CD4-positive, alpha-beta T cell treated with Interleukin-12 subunit alpha and Interleukin-12 subunit beta, for 1 hour (primary cell): ENCODE results near the gene SYTL2.
"Not testable (repeated sequence)": the region's sequence is repeated elsewhere in the genome, so short reads cannot be mapped to it uniquely, and the experiment has no call there.

Experiments
- DNase-seq: peaks from one replicate; pipeline ENCODE4 v3.0.0-alpha.2; 2020

Gene SYTL2

GRCh38 chr11:85810871-85811611, at the start of gene SYTL2:
Gene SYTL2, minus strand, starts transcription at chr11:85811141. Its CDS starts 53,416 bp downstream, at chr11:85757725.
- DNase-seq, result peak; percentile 83

GRCh38 chr11:85859541-85859940, 48.6 kb upstream of the SYTL2 start:
- not testable (repeated sequence) for DNase-seq

- DNase-seq, result no peak
Measured at GRCh38 chr11:85857098-85857497, 46.2 kb upstream of the SYTL2 start.

- no peak for DNase-seq
Measured at GRCh38 chr11:85855341-85855656, 44.4 kb upstream of the SYTL2 start, which contains the start of gene CCDC83. Gene CCDC83, plus strand, starts transcription at chr11:85855383. Its CDS starts 9,741 bp downstream, at chr11:85865124.

GRCh38 chr11:85854557-85855340, 43.8 kb upstream of the SYTL2 start:
- DNase-seq, result peak; percentile 95

- no peak for DNase-seq
Measured at GRCh38 chr11:85854212-85854556, 43.2 kb upstream of the SYTL2 start.

- DNase-seq, result not testable (repeated sequence)
Measured at GRCh38 chr11:85853541-85853940, 42.6 kb upstream of the SYTL2 start.

GRCh38 chr11:85852754-85853153, 41.8 kb upstream of the SYTL2 start:
- DNase-seq, result not testable (repeated sequence)

- no peak for DNase-seq
Measured at GRCh38 chr11:85848556-85848955, 37.6 kb upstream of the SYTL2 start.

GRCh38 chr11:85848006-85848405, 37.1 kb upstream of the SYTL2 start:
- no peak for DNase-seq

- DNase-seq, result no peak
Measured at GRCh38 chr11:85847436-85847835, 36.5 kb upstream of the SYTL2 start.

GRCh38 chr11:85845124-85845631, 34.2 kb upstream of the SYTL2 start:
- DNase-seq, result no peak

GRCh38 chr11:85844439-85845123, 33.6 kb upstream of the SYTL2 start:
- no peak for DNase-seq

GRCh38 chr11:85843929-85844328, 33.0 kb upstream of the SYTL2 start:
- no peak for DNase-seq

GRCh38 chr11:85840932-85841331, 30.0 kb upstream of the SYTL2 start:
- not testable (repeated sequence) for DNase-seq

GRCh38 chr11:85835729-85836128, 24.8 kb upstream of the SYTL2 start:
- no peak for DNase-seq

- no peak for DNase-seq
Measured at GRCh38 chr11:85835263-85835662, 24.3 kb upstream of the SYTL2 start.

- DNase-seq, result no peak
Measured at GRCh38 chr11:85831050-85831449, 20.1 kb upstream of the SYTL2 start.

GRCh38 chr11:85829172-85829571, 18.2 kb upstream of the SYTL2 start:
- no peak for DNase-seq

GRCh38 chr11:85828640-85828978, 17.7 kb upstream of the SYTL2 start:
- DNase-seq, result no peak

- peak; percentile 69 for DNase-seq
Measured at GRCh38 chr11:85827748-85828639, 17.1 kb upstream of the SYTL2 start.

- DNase-seq, result peak; percentile 36
Measured at GRCh38 chr11:85826116-85826855, 15.3 kb upstream of the SYTL2 start.
